Stimulated activated CD4-positive, alpha-beta T cell treated with anti-CD3 and anti-CD28 coated beads, Interleukin-2, amount 100 ng/mL, for 24 hours (primary cell): Measurements from ENCODE around the gene DSCAM.
"Not testable (repeated sequence)": the region's sequence is repeated elsewhere in the genome, so short reads cannot be mapped to it uniquely, and the experiment has no call there.

Source experiments
- DNase-seq, 2 donors: peaks; one replicate each; pipeline ENCODE4 v3.0.0-alpha.2; 2020

Gene DSCAM

DNA sequence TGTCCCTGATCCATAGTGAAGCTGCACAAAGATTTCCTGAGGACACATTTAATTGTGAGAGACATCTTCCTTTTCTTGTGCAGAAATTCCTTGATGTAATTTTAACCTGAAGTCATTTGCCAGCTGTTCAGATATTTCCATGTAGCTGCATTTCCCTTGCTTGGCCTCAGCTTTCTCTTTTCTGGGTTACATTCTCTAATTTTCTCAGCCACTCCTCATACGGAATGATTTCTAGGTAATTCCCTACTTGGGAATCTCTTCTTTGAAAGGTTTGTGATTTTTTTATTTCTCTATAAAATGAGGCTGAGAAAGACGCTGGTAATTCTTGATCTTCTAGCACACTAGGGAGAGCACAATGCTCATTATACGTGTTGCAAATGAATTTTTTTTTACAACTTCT is 780.7 kb downstream of the DSCAM start:
- no peak for DNase-seq

DNA sequence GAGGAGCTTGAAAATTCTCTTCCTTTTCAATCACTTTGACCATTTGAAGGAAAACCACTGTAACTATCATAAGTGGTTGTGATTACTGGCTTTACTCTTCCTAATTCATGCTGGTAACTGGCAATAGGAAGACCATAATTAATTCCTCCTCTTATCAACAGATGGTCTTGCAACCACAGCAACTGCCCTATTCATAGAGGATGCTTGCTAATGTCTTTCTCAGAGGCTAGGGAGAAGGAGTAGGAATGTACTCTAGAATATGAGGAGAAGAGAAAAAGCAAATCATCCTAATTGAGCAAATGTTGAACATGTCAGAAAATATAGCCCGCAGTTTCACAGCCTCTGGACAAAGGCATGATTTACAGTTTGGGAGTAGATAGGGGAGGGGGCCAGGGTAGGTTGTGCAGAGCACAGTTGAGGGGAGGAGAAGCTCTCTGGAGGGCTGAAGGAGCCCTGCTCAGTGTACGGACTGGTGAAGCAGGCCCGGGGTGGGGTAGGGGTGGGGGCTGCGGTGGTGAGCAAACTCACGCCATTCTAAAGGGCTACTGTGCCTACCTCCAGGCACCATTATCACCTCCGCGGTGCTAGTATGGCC is 786.8 kb downstream of the DSCAM start:
- DNase-seq = no peak

DNA sequence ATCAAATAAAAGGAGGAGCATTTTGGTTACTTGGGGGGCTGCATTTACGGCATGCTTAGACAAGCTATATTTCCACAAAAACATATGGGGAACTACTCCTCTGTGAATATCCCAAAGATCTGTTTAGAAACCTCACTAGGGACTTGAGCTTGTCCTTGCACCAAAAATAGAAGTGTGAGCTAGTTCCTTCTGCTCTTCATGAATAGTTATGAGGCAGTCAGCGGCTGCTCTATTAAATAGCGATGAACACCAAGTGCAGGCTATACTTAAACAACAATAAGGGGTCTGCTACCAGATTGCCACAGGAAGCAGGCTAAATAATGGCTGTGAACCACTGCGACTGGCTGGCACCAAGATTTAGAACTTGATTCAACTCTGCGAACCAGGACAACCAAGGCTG is 789.6 kb downstream of the DSCAM start:
- no peak for DNase-seq

DNA sequence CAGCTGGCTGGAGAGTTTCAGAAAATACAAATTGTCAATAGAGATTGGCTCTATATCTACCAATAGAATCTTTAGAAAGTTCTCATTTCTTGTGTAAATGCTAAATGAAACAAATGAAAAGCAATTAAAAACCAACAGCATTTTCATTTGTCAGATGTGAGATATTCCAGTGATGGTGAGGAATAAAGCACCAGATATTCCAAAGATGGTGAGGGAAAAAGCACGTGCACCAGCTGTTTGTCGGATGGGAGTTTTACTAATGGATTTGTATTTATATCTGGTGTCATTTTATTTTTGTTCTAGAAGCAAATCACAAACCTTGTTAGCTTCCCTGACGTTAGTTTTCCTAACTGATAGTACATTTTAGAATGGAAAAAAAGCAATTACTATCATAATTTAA is 790.9 kb downstream of the DSCAM start:
- no peak for DNase-seq

DNA sequence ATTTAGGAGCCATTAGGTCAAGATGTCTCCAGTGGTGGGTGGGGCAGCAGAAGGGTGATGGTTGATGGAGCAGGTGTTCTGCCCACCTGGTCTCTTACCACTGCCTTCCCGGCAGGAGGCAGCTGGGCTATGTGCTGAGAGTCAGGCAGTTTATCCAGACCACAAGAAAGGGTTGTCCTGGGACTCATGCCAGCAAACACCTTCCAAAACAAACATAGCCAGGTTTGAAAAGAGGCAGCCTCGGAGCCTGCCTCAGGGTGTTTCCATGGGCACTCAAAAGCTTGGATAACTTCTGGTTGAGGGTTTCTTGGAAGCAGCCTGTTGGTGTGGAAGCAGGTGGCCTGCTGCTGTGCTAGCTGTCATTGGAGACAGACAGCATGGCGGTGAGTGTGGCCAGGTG is 792.6 kb downstream of the DSCAM start:
- no peak for DNase-seq

DNA sequence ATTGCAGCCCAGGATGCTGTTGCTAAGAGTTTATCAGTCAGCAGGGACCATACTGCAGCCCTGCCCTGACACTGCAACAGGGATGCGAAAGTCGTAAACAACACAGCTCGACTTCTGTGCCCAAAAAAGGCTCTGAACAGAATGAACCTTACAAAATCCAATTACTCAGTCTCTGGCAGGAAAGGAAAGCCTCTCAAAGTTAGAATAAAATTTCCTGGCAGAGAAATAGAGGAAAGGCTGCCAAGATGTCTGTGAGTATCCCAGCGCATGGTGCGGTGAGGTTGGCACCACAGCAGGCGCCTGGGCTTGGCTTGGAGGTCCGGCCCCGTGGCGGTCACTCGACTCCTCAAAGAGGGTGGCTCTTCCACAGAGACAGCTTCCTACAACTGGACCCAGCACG is 794.0 kb downstream of the DSCAM start:
- DNase-seq = no peak

DNA sequence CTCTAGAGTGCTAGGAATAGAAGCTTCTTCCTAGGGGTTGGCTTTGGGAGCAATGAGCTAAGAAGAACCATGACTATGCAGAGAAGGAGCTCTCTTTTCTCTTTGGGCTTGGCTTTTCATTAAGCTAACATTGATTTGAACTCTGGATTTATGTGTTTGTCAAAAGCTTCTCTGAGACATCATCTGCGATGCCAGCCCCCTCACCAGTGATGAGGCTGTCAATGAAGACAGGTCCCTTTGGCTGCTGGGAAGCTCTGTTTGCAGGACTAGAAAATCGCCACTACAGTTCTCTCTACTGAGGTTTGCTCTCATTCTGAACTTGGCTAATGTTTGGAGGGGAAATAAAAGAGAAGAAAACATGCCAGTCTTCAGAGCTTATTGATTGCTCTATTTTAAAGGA is 794.7 kb downstream of the DSCAM start:
- DNase-seq = no peak

DNA sequence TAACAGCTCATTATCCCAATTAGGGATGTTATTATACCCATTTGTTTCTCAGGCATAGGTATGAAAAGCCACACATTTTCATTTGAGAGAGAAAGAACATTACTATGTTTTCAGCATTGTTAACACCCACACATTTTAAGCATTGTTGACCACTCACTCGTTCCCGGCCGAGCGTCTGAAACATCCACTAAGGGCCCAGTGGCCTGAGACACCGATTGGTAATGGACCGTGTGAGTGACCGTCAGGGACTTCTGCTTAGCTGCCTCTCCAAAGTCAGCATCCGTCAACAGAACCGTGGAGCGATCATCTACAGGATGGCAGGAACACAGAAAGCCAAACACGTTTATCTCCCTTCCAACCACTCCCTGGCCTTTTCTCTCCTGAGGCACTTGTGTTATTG is 795.2 kb downstream of the DSCAM start:
- no peak for DNase-seq

DNA sequence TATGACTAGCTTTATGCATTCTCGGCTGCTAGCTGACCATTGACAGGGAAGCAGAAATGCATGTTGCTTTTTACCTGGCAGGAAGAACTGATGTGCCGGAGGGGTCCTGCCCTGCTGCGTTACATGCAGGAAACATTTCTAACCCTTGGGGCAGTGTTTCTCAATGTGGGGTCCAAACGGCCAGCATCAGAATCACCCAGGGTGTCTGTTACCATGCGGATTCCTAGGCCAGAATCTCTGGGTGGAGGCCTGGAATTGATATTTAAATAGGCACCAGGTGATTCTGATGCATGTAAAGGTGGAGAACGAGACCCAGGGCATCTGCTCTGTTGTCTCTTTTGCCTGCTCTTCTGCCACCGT is 797.0 kb downstream of the DSCAM start:
- DNase-seq = no peak

DNA sequence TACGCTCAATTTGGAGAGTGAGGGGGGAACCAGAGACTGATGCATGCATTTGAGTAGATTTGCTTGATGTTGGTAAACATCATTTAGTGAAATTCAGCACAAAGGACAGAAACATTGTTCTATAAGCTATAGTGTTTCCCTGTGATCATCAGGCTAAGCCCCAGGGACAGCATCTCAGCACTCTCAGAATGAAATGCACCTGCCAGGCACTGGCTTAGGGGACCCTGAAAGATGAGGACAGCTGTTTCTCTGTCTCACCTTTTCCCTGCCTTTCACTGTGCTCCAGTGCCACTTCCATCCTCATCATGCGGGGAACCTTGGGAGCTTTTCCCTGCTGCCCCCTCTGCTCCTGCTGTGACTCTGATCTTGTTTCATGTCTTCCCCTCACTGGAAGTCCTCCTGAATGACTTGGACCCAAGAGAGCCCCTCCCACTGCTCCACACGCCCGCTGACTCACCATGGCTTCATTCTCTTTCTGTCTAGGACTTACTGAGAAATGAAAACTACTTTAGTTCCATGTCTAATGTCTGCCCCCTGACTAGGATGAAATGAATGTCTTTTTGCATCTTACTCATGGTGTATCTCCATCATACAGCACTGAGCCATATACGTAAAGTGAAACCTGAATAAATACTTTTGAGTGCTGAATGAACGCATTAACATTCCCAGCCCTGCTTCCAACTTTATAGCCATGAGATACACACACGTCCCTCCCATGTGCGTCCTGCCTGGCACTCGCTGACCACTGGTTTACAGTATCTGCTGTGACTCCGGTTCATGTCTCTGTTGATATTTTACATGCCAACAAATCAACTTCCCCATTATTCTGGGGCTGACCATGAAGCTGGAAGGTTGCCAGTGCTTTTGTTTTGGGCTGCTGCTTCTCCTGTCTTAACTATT is 797.7 kb downstream of the DSCAM start:
- no peak for DNase-seq

DNA sequence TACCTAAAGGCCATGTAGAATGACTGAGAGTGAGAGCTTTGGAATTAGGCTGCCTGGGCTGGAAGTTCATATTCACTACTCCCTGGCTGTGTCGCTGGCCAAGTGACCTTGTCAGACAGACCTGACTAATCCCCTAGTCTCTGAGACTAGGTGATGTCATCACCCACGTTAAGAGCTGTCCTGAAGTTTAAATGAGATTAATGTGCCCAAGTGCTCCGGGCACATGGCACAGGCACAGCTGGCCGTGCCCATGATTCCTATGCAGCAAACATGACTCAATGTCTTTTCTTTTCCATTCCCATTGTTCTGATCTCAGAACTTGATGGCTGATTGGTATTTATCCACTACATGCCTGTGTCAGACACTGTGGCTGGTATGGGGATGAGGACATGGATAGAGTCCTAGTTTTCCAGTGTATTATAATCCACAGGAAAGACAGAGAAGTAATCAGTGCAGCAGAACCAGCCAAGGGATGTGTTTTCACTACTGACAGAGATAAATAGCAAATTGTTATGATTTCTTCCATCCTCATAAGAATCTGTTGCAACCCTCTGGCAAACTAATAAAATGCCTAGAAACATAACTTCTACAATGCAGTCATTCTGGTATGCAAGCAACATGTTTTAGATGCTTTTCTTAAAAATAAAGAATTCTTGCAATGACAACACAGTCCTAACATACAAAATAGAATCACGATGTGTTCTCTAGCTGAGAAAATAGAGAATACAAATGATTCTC is 798.8 kb downstream of the DSCAM start:
- DNase-seq = no peak

DNA sequence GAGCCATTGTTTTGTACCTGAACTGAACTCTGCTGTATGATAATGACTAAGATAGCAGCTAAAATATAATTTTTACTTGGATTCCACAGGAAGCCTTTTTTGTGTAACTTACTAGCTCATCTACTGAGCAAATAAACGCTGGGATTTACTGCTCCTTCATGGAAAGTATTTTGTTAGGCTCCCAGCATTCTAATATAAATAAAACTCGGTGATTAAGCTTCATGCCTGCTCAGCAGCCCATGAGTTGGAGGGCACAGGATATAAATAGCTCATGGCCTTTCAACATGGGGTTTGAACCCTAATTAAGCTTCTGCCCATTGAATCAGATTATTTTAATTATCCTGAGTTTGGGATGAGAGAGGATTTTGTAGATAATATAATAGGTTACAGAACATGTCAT is 799.7 kb downstream of the DSCAM start:
- no peak for DNase-seq

DNA sequence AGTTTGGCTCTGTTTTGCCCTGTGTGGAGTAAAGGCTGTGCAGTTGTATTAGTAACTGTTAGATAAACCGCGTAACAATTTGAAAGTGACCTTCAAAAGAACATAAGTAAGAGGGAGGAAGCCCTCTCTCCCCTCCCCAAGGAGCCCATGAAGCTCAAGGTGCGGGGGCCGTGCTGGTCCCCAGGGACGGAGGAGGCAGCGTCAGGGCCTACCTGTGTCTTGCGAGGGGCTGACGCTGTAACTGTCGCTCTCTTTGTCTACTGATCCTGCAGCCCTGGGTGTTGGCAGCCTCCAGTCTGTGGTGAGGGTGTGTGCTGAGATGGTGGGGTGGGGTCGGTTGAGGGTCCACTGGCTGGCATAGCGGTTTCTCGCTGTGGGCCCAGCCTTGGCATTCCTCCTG is 803.1 kb downstream of the DSCAM start:
- DNase-seq = no peak

DNA sequence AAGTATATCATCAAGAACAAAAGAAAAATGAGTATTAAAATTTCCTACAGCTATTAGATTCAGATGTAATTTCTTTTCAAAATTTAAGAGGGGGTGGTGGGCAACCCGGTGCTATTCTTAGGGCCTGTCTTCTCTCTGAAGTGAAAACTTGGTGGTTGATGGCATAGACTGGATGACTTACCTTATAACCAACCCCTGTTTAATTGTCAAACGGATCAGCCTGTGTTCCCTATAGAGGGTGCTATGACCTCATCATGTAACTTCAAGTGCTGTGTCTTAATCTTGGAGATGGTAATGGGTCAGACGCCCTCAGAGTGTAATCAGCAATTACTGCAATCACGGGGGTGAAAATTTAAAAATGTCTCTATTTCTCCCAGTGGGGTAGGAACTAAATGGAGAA is 803.5 kb downstream of the DSCAM start:
- DNase-seq = no peak

DNA sequence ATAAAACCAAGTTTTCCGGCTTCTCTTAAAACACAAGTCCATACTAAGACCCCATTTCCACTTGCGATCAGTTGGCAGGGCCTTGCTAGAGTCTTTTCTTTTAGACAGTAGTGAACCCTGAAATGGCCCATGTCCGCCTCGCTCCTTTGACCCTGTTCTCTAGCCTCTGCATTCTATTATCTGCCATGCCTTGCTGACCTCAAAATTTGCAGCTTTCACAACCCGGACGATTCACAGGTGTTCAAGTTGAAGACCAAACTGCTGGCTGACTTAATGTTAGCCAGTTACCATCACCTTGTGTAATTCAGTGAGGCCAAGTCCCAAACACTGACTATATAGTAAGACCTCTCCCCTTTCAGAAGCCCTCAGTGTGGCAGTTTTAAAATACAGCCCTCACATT is 805.5 kb downstream of the DSCAM start:
- no peak for DNase-seq

DNA sequence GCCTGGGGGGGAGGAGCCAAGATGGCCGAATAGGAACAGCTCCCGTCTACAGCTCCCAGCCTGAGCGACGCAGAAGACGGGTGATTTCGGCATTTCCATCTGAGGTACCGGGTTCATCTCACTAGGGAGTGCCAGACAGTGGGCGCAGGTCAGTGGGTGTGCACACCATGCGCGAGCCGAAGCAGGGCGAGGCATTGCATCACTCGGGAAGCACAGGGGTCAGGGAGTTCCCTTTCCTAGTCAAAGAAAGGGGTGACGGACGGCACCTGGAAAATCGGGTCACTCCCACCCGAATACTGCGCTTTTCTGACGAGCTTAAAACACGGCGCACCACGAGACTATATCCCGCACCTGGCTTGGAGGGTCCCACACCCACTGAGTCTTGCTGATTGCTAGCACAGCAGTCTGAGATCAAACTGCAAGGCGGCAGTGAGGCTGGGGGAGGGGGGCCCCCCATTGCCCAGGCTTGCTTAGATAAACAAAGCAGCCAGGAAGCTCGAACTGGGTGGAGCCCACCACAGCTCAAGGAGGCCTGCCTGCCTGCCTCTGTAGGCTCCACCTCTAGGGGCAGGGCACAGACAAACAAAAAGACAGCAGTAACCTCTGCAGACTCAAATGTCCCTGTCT is 813.7 kb downstream of the DSCAM start:
- DNase-seq = not testable (repeated sequence)

DNA sequence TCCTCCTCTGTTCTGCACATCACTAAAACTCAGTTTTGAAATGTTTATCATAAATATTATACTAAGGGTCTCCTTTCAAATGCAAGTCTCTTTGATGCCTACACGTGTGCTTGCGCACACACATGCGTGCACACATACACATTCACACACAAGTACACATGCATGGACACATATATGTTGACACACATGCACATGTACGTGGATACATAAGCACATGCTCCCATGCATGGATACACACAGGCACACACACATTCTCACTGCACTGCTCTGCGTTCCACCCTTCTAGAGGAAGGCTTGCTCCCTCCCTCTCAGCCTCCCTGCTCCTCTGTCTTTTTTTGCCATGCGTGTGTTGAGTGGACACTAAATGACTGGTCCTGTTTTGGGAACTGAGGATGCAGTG is 817.1 kb downstream of the DSCAM start:
- DNase-seq = no peak

DNA sequence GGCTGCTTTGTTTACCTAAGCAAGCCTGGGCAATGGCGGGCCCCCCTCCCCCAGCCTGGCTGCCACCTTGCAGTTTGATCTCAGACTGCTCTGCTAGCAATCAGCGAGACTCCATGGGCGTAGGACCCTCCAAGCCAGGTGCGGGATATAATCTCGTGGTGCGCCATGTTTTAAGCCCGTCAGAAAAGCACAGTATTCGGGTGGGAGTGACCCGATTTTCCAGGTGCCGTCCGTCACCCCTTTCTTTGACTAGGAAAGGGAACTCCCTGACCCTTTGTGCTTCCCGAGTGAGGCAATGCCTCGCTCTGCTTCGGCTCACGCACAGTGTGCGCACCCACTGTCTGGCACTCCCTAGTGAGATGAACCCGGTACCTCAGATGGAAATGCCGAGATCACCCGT is 818.6 kb downstream of the DSCAM start:
- not testable (repeated sequence) for DNase-seq

DNA sequence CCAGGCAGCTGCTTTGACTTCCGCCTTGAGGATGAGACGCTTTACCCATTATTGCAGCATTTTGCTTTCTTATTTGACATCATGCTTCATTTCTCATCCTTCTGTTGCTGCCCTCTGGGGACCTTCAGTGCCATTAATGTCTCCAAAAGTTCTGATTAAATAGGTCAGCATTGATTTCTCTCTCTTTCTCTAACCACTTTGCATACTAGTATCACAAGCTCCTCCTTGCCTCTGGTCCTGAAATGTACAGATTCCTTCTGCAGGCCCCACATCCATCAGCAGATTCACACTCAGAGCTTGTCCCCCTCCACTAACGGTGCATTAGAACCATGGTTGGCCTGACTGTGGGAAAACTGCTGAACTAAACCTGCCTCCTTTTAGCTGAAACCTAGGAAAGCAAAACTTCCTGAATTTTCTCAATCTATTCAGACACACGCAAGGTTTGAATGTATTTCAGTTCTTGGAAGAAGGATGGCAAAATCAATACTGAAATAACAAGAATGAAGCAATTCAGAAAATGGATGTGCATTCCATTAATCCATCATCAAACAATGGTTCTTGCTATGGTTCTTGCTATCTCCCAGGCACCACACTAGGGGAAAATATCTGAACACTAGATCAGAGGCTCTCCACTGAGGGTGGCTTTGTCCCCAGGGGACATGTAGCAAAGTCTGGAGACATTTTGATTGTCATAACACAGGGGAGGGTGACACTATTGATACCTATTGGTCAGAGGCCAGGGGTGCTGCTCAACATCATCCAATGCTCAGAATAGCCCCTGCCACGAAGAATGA is 825.2 kb downstream of the DSCAM start:
- no peak for DNase-seq

DNA sequence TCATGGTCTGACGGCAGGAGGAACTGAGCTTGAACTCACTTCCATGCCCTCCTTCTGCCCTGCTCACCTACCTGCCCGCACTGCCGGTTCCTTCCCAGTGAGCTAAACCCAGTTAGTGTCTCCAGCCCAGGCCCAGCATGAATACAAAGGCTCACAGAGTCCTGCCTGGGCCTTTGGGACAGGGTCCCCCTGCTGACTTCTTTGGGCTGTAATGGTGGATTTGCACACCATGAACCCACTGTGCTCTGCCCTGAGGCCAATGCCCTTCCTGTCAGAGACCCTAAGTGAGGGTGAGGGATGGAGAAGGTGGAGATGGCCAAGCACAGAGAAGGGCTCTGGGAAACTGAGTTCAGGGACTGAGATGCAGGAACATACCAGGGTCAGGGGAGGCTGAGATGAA is 826.3 kb downstream of the DSCAM start:
- DNase-seq = no peak

DNA sequence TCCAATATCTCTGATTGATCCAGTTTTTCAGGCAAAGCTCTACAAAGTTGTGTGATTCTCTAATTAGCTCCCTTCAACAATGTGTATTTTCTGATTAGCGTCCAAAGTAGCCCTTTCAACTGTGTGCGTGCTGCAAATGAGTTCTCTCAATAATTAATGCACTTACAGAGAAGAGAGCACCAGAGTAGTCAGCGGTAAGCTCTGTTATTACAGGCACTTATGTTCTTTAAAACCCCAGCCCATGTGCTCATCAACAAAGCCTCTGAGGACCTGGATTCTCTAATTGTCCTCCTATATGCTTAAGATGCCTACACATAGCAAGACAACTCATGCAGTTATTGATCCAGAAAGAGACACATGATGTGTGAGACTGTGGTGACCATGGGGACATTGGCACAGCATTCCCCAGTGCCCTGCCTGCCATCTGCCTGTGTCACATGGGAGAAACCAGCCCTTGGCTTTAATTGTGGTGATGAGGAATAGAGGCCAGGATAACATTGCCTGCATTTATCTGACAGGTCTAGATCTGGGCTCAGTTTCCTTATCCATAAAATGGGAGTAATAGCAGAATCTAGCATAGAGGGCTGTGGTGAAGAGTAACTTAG is 828.0 kb downstream of the DSCAM start:
- no peak for DNase-seq

DNA sequence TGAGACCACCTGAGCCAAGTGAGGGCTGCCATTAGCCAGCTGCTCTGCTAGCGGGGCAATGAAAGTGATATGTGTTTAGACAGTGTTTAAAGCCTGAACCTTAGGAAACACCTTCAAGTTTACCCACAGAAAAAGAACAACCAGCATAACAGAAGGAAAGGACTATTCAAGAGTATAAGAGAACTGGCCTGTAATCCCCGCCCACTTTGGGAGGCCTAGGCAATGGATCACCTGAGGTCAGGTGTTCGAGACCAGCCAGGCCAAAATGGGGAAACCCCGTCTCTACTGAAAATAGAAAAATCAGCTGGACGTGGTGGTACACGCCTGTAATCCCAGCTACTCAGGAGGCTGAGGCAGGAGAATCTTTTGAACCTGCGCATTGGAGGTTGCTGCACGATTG is 830.3 kb downstream of the DSCAM start:
- no peak for DNase-seq
